Daoy (cell line): Measurements from ENCODE around the gene ENGASE. TPM values are rescaled to one million over a fixed set of nuclear protein-coding genes. Genes with fewer than 3 reads are reported as not detected.
A peak's percentile ranks its signal among the peaks of the same experiment; 100 is the strongest.

Experiments used
- DNase-seq: peaks from one replicate; pipeline ENCODE4 v3.0.0-alpha.2; 2015; ENCODE audit warnings: low read depth
- total RNA-seq: library from RNA; depleted of rRNA; stranded (reverse); fragments of >200 nt; shearing (Covaris generic); gene quantifications from 2 replicates; pipeline ENCODE4 v1.2.3, GENCODE V29; 2014

ENGASE gene
- total RNA-seq, 1 experiment from 2014 or later, result 6.3 TPM

- DNase-seq, result peak; percentile 29
Observed at GRCh38 chr17:79114458-79115301, 40.1 kb downstream of the ENGASE start.

GRCh38 chr17:79115487-79115886, 40.9 kb downstream of the ENGASE start:
- DNase-seq, result no peak

- DNase-seq, result no peak
Observed at GRCh38 chr17:79116575-79117368, 42.1 kb downstream of the ENGASE start.

- DNase-seq, result no peak
Observed at GRCh38 chr17:79117905-79118487, 43.4 kb downstream of the ENGASE start.

GRCh38 chr17:79118924-79119323, 44.3 kb downstream of the ENGASE start:
- no peak for DNase-seq

GRCh38 chr17:79120259-79120658, 45.6 kb downstream of the ENGASE start:
- DNase-seq, result no peak

GRCh38 chr17:79123988-79124387, 49.4 kb downstream of the ENGASE start:
- no peak for DNase-seq

GRCh38 chr17:79124513-79125209, 50.0 kb downstream of the ENGASE start:
- DNase-seq, result no peak

DNA sequence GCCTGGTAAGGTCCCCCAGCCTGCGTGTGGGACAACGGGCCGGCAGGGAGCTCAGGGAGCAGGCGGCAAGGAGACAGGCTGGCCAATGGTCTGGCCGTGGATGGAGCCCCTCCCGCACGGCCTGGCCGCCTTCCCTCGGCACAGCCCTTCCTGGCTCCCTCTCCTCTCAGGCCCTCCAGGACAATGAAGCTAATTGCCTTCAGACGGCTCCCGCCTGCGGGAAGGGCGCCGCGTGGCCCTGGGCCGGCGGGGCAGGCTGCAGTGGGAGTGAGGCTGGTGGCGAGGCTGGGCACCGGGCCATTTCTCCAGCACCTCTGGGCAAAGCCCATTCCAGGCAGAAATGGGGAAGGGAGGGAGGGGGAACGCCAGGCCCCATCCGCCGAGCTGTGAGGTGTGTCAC, 50.9 kb downstream of the ENGASE start:
- no peak for DNase-seq

- no peak for DNase-seq
Observed at GRCh38 chr17:79126139-79126538, 51.5 kb downstream of the ENGASE start.

DNA sequence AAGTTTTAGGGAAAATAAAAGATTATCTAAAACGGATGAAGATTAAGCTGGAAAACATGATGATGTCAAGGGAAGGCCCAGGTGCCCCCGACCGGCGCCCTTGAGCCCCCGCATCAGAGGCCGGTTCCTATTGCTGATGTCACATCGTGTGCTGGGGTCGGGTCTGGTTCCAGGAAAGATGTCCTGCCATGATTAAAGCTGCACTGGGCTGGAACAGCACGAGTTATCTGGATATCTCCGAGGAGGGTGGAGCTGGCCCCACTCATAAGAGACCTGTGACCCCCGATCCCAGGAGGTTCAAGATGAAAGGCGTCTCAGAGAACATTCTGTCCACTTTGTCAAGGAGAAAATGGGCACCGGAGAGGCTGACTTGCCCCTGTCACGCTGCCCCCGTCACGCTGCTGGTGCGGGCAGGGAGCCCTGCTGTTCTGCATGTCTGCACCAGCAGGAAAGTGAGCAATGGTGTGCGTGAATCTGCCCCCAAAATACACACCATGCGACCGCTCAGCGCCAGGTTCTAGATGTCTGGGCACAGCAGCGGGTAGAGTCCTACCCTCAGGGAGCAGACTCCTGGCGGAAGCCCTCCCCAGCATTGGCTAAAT, 53.0 kb downstream of the ENGASE start:
- no peak for DNase-seq

GRCh38 chr17:79129523-79129922, 54.9 kb downstream of the ENGASE start:
- no peak for DNase-seq

- DNase-seq, result no peak
Observed at GRCh38 chr17:79130536-79131273, 56.1 kb downstream of the ENGASE start.

GRCh38 chr17:79131274-79131635, 56.6 kb downstream of the ENGASE start:
- DNase-seq, result no peak

DNA sequence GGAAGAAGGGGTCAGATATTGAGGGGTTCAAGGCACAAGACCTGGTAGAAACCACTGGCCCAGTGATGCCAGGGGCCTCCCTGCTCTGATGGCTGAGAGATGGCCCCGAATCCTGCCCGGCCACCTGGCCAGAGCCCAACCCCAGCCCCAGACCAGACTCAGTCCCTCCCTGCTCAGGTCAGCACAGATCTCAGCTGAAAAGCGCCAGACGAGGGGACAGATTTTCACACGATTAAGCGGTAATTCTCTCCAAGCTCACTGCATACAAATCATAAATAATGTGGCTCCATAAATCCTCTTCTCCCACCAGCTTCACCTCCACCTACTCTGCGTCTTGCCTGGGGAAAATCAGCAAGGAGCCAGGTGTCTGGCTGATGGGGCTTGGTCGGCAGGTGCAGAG, 57.1 kb downstream of the ENGASE start:
- DNase-seq, result no peak

DNA sequence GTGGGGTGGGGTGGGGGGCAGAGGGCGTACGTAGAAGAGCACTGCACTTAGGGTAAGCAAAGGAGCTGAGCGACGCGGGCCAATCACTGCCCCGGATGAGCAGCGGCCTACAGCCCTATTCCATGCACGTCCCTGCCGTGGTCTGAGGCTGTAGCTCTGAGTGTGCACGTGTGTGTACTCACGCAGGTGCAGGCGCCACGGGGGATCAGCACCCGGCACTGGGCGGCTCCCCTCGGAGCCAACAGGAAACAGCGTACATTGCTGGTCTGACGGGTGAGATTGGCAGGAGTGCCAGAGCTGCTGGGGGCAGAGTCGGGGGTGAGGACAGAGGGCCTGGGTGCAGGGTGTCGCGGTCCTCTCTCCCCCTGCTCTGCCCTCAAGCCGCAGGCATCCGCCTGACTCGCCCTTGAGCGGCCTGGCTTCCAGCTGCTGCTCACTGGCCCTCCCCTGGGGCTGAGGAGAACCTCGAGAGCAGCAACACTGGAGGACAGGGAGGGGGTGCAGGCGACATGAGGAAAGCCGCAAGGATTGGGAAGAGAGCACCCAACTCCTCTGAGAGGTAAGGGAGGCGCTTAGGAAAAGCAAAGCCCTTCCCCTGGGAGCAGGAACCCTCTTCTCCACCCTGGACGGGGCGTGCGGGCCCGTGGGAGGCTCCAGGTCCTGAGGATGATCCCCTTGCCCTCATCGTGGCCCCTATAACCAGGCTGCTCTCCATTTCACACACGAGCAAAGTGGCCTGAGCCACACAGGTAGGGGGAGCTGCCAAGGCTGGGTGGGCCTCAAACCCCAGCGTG, 57.8 kb downstream of the ENGASE start:
- no peak for DNase-seq

- DNase-seq, result no peak
Observed at GRCh38 chr17:79133214-79133613, 58.6 kb downstream of the ENGASE start.

GRCh38 chr17:79133985-79134384, 59.4 kb downstream of the ENGASE start:
- DNase-seq, result no peak

DNA sequence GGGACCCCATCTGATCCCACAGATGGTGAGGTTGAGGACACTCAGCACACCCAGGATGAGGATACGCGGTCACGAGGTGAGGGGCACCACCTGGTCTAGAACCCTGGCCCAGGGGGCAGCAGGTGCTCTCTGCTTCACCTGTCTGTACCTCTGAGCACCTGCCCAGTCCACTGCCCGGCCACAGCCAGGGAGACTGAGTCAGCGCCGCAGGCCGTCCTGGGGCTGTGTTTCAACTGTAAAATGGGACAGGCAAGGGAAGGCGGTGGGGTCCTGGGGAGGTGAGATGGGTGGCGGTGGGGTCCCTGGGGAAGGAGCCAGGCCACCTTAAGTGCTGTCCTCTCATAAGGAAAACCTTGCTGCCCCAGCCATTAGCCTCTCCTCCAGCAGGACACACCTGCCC, 60.4 kb downstream of the ENGASE start:
- DNase-seq, result no peak
